ENCODE measurements around the gene TMEM176A.
"Not testable (repeated sequence)": the region's sequence is repeated elsewhere in the genome, so short reads cannot be mapped to it uniquely, and the experiment has no call there.

The TMEM176A gene

DNA sequence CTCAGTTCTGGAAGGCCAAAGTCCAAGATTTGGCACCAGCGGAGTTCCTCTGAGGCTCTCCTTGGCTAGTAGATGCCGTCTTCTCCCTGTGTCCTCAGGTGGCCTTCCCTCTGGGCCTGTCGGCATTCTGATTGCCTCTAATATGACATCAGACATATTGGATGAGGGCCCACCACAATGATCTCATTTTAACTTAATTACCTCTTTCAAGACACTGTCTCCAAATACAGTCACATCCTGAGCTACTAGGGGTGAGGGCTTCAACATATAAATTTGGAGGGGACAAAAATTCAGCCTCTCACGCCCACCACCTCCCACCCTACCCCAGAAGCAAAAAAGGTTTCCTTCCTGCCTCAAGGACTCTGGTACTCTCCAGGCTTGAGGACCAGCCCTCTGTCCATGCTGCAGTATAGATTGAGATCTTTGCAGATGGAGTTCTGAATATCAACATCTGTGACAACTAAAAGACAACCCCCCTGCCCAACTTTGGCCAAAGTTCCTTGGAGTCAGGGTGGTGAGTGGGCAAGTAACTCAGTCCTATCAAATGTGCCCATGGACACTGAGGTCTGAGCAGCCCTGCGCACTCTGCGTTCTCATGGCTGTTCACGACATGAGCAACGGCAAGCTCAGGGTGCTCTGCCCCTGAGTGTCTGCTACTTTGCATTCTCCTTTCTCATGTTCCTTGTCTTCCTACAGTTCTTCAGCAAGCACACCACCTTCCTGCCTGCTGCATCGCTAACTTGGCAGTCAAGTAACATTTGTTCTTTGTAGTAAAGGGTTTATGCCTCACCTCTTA is 11.9 kb upstream of the TMEM176A start:
- DNase-seq = no peak

DNA sequence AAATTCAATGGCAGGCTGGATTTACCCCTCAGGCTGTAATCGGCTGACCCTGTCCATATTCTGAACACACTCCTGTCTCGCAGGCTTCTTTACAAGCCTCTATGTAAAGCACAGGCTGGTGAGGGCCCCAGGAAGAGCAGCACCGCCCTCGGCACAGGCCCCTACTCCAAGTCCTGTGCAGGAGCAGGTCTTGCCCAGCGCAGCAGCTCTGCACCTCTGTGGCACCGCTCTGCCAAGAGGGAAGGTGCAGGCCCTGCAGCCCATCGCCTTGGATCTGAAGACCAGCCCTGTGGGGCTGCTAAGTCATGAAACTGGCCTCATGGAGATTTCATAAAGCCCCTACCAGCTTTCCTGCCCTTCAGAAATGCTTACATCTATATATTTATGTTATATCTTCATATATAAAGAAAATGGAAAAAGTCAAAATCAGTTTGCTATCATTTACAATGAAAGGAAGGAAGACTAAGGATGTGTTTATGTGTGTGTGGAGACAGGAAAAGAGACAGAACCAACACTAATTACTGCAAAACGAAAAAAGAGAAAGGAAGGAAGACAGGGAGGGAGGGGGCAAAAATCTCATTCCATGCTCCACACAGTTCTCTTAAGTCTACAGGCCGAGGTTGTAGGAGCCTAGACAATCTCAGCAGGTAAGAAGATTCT is 10.0 kb upstream of the TMEM176A start:
- no peak for DNase-seq

DNA sequence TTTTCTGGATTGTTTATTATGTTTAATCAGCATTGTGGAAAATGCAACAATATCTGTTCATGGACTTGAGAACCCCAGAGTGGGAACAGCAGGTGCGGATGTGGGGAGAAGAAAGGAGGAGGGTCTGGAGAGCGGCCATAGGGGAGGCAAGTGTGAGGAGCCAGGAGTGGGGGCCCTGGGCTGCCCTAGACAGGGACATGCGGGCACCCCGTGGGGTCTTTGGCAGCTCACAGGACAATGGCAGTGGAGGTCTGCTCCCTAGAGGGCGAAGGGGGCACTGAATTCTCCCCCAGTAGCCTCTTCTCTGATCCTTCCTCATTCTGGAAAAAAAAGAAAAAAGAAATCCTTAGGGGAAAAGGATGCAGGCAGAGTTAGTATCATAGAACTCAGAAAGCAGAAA is 9.3 kb upstream of the TMEM176A start:
- no peak for DNase-seq

DNA sequence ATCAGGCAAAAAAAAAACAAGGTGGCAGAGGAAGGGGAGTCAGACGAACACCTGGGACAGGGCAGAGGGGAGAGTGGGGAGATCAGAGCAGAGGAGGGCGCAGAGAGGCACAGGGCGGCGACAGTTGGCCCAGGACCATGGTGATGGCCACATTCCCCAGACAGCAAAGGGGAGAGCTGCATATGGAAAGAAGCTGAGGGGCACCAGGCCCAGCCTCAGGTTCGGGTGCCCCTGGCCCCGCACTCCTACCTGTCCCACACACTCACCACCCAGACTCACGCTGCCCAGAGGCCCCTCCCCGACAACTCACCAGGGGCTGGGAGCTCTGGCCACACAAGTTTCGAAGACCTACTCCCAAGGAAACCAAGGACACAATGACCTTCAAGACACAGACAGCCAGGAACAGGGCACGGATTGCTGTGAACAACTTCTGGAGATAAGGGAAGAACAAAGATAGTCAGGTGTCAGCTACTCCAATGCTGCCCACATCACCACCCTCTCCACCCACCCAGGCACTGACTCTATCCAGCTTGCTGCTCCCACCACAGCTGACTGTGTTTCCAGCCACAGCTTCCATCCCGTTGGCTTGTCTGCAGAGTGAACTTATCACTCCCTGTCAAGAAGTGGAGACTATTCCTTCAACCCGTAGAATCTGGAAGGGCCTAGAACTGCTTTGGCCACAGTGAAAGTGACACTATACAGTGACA is 8.7 kb upstream of the TMEM176A start:
- DNase-seq = no peak

DNA sequence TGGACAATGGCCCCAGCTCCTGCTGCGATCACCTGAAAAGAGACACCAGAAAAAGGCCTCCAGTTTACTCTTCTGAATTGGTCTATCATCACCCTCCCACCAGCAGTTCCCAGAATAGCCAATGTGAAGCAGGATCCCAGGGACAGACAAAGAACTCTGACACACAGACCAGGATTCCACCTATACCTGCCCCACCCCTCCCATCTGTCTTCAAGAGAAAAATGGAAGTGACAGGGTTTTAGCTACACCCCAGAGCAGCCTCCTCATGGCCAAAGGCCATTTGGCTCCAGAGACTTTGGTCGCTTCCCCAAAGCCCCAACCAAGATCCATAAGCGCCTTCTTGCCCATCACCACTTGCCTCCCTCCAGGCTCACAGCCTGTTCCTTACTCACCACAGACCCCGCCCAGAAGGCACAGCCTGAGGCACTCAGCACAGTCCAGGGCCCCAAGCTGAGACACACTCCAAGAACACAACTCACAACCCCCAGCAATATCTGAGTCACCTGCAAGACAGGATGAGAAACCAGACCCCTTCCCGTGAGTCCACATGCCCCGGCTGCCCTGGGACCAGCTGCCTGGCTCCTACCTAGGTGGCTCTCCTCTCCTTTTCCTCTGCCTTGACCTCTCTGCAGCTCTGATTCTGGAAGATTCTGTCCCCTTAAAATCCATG is 6.9 kb upstream of the TMEM176A start:
- DNase-seq = no peak

DNA sequence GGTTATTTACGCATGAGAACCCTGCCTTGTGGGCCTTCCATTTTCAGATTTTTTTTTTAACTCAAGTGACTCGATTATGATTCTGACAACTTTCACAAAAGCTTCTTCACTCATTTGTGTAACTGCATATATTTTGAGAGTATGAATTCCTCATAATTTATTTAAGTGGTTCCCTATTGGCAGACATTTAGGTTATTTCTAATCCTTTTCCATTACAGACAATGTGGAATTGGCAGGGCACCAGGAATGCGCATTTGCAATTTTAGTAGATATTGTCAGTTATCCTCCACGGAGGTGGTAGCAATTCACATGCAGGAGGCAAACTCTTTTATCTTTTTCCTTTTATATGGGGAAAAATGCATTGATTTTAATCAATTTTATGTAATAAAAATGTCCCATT is 2.9 kb upstream of the TMEM176A start:
- no peak for DNase-seq

DNA sequence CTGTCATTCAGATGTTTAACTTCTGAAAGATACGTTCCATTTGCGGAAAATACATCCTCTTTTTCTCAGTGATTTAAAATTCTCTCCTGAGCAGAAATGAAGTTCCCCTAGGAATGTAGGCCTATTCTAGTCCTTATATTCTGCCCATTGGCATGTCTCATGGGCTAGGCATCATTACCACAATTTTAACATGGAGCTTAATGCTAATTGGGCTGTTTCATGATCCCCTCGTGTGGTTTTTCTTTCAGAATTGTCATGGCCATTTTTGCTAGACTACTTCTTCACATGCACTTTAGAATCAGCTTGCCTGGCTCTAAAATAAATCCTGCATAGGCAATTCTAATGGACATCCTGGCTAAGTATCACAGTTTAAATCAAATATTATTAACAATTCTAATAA is 1.4 kb upstream of the TMEM176A start:
- no peak for DNase-seq

DNA sequence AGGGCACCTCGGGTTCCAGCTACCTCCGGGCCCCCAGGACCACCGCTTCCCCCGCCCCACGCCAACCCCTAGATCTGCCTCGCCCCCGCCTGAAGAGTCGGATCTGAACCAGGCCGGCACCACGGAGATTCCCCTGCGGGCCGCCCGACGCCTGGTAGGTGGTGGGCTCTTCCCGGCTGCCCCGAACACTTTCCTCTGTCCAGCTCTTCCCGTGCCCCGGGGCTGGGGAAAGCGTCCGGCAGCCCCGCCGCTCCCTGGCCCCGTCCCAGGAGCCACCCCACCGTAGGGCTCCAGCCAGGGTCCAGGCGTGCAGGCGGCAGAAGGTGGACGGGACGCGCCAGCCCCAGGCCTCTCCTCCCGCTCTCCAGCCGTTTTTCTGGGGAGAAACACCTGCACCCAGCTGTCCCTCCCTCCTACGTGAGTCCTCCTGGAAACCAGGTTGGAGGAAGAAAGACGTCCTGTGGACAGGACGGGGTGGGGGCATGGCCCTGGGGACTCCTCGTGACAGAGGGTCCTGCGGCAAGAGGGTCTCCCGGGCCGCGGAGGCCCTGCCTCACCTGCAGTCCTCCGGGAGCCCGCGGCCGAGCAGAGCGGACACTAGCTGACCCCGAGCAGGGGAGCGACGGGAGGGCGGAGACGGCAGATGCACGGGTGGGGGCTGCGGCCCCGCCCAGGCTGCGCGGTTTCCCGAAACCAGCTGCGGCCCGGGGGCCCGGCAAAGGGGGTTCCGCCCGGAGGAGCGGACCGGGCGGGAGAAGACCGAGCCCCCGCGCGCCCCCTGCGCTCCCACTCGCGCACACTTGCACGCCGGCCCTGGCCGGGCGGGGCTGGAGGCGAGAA is 608 bp upstream of the TMEM176A start, which contains the start of gene TMEM176B:
TMEM176B (minus strand) TSS at position 624 of the 840 bp plus-strand sequence. CDS start 3,795 bp downstream, outside the sequence.
- no peak for DNase-seq

DNA sequence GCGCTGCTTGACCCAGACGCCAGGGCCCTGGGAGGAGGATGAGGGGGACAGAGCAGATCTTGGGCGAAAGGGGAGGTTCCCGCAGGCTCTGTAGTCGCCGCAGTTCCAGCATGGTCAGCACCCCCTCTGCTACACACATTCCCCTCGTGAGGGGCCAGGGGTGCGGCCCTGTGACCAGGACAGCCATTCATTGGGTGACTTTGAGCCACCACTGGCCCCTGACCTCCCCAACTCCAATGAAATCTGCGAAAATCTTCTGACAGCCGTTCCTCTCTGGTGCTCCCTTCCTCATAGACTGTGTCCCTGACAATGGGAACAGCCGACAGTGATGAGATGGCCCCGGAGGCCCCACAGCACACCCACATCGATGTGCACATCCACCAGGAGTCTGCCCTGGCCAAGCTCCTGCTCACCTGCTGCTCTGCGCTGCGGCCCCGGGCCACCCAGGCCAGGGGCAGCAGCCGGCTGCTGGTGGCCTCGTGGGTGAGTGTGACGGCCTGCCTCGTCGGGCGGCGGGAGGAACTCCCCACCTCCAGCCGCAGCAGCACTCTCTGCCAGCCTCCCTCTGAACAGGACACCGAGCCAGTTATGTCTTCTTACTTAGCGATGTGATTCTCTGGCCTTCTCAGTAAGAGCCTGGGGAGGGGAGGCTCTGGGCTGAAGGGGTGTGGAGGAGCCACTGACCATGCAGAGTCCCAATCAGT is 825 bp downstream of the TMEM176A start:
- DNase-seq = no peak

DNA sequence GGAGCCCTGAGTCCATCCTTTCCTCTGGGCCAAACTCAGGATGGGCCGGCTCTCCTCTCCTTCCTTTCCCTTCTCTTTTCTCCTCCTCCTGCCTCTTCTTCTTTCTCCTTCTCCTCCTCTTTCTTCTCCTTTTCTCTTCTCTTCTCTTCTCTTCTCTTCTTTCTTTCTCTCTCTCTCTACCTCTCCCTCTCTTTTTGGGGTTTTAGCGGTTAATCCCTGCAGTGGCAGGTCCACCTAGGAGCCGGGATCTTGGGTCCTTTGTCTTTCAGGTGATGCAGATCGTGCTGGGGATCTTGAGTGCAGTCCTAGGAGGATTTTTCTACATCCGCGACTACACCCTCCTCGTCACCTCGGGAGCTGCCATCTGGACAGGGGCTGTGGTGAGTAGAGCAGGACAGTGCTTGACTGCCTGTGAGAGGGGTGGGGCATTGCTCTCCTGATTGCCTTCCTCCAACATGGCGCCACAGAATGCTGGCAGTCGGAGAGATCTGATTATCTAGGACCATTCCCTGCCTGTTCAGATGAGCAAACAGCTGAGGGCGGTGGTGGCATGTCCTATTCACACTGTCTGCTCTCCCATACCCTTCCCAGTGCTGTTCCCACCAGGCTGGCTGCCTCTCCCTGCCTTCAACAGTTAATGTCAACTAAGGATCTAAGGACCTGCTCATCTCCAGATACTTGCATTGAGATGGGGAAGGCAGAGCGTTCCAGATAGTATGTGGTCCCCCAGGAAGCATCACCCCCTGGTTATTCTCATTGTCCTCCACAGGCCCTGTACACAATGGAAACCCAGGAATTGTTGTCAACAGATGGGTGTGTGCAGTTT is 1.6 kb downstream of the TMEM176A start:
- no peak for DNase-seq

DNA sequence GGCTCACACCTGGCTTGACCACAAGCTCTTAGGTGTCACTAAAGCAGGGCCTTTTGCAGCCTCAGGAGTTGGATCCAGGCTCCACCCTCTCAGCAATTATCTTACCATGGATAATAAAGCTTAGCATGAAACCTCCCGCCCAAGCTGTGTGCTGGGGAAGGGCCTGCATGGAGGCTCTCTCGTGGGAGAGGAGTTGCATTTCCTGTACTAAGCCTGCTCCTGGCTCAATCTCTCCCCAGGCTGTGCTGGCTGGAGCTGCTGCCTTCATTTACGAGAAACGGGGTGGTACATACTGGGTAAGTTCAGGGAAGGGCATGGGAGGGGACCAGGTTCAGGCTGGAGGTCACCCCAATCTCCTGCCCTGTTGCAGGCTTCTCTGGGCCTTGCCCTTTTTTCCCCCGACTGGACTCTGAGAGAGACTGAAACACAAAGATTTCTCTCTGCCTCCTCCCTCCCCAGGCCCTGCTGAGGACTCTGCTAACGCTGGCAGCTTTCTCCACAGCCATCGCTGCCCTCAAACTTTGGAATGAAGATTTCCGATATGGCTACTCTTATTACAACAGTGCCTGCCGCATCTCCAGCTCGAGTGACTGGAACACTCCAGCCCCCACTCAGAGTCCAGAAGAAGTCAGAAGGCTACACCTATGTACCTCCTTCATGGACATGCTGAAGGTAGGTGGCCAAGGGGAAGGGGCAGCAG is 2.7 kb downstream of the TMEM176A start:
- no peak for DNase-seq

DNA sequence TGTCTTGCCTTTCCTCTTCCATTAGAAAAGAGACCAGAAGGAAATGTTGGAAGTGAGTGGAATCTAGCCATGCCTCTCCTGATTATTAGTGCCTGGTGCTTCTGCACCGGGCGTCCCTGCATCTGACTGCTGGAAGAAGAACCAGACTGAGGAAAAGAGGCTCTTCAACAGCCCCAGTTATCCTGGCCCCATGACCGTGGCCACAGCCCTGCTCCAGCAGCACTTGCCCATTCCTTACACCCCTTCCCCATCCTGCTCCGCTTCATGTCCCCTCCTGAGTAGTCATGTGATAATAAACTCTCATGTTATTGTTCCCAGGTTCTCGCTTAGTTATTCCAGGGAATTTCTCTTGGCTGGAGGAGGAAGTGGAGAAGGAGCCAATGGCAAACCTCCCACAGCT is 4.2 kb downstream of the TMEM176A start:
- DNase-seq = no peak

DNA sequence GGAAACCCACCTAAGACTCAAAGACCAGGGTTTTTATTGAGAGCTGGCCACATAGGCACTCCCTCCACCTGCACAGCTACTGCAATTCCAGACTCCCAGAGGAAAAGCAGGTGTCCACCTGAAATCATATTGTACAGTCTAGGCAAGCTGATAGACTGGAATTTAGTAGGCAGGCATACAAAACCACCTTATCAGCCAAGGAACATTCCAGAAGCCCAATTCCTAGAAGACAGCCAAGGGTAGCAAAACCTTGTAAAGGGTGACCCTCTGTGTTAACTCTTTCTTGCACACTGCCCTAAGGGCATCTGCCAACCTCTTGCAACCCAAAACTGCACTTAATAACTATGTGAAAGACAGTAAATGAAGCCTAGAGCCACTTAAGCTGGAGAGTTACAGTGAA is 5.3 kb downstream of the TMEM176A start:
- no peak for DNase-seq

DNA sequence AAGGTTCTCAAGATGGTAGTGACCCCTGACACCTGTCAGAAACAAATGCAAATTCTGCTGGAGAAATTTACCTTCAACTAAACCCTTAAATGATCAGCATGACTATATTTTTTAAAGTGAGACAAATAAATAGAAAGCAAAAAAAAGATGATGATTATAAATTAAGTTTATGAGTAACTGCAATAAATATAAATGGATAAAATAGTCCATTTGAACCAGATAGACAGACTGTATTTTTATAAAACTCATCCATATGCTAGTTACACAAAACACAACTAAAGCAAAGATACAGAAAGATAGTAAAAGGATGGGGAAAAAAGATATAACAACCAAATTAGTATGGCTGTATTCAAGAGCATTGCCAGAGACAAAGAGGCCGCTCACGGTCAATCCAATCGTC is 5.9 kb downstream of the TMEM176A start:
- DNase-seq = no peak

DNA sequence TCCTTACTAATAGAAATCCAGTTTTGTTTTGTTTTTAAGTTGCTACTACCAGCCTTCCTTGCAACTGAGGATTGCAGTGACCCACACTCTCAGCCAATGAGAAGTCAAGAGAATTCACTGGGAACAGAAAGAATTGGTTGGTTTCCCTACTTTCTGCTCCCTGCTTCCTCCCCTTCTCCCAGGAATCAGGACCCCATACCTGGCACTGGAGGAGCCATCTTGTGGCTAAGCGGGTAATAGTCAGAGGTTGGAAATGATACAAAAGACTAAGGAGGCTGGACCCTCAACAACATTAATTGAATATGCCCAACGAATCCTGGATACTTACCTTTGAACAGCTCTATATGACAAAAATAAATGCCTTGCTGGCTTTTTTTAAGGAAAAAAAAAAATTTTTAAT is 6.3 kb downstream of the TMEM176A start:
- no peak for DNase-seq

DNA sequence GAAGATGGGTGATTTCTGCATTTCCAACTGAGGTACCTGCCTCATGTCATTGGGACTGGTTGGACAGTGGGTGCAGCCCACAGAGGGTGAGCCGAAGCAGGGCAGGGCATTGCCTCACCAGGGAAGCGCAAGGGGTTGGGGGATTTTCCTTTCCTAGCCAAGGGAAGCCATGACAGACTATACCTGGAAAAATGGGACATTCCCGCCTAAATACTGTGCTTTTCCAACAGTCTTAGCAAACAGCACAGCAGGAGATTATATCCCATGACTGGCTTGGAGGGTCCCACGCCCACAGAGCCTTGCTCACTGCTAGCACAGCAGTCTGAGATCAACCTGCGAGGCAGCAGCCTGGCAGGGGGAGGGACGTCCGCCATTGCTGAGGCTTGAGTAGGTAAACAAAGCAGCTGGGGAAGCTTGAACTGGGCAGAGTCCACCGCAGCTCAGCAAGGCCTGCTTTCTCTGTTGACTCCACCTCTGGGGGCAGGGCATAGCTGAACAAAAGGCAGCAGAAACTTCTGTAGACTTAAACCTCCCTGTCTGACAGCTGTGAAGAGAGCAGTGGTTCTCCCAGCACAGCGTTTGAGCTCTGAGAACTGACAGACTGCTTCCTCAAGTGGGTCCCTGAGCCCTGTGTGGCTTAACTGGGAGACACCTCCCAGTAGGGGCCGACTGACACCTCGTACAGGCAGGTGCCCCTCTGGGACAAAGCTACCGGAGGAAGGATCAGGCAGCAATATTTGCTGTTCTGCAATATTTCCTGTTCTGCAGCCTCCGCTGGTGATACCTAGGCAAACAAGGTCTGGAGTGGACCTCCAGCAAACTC is 7.3 kb downstream of the TMEM176A start:
- not testable (repeated sequence) for DNase-seq

DNA sequence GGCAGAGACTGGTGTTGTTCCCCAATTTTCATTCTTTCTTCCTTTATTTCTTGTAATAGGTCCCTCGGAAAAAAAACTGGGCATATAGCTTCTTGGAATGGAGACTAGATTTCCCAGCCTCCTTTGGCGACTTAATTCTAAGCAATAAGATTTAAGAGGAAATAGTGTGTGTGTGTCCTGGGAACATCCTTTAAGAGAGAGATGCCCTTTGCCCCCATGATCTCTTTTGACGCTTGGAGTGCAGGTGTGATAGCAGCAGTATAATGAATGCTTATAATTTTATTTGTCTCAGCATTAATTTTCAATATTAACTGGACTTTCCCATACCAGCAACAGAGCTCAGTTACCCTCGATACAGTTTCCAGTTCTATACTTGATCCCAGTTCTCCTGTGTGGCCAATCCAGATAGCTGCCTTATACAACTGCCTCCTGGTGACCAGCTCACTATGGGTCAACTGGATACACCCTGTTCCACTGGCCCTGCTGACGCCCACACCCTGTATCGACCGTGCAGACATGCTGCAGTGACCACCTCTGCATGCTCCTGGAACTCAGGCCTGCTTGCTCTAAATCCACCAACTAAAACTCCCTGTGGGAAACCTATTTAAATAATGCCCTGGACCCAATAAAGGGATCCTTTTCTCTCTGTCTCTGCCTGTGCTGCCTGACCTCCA is 13.9 kb downstream of the TMEM176A start:
- DNase-seq = no peak

DNA sequence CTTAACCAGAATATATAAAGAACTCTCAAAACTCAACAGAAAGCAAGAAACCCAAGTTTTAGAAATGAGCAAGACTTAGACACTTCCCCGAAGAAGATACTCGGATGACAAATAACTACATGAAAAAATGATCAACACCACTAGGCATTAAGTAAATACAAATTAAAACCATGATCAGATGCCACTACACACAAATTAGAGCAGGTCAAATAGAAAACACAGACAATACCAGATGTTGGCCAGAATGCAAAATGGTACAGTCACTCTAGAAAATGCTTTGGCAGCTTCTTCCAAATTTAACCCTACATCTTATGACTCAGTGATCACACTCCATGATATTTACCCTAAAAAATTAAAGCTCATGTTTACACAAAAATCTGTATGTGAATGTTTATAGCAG is 18.4 kb downstream of the TMEM176A start:
- DNase-seq = no peak

DNA sequence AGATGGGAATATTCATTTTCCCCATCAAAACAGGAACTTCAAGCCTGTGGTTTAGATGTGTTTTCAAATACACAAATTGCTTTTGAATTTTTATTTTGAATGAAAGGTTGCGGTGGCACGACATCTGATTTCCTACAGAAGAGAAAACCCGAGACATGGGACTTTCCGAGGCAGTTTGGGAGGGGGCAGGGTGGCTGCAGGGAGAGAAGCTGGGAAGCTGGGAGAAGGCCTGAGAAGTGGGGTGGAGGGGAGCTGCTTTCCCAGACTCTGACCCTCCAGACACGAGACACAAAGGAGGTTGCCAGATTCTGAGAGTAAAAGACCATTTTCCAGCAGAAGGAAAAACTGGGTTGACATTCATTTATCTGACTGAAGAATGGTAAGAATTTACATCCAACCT is 19.6 kb downstream of the TMEM176A start:
- DNase-seq = no peak
